HG03457 (cell line): Measurements from ENCODE around the gene FXR2.

Experiments used
- ATAC-seq: cut with Tn5 transposase; IDR thresholded peaks from one replicate; pipeline ENCODE4 v1.9.1; 2021; ENCODE audit warnings: moderate number of reproducible peaks; ENCODE audit not compliant: unreplicated experiment

The FXR2 gene

GRCh38 chr17:7589204-7589868 is 25.4 kb downstream of the FXR2 start:
- no peak for ATAC-seq

- ATAC-seq, result no peak
Observed at GRCh38 chr17:7588553-7589203, 26.0 kb downstream of the FXR2 start.

- ATAC-seq, result no peak
Observed at GRCh38 chr17:7587420-7588151, 27.1 kb downstream of the FXR2 start.

- ATAC-seq, result no peak
Observed at GRCh38 chr17:7586673-7587419, 27.9 kb downstream of the FXR2 start.

- ATAC-seq, result peak; percentile 46
Observed at GRCh38 chr17:7583253-7584109, 31.2 kb downstream of the FXR2 start, which contains the start of gene MPDU1. Gene MPDU1 (plus strand): TSS chr17:7583852. CDS start chr17:7583863, 11 bp downstream.

GRCh38 chr17:7582396-7583252 is 32.1 kb downstream of the FXR2 start:
- ATAC-seq, result no peak

- no peak for ATAC-seq
Observed at GRCh38 chr17:7580604-7581575, 33.8 kb downstream of the FXR2 start.

GRCh38 chr17:7579834-7580603 is 34.7 kb downstream of the FXR2 start:
- no peak for ATAC-seq

- ATAC-seq, result no peak
Observed at GRCh38 chr17:7579001-7579833, 35.5 kb downstream of the FXR2 start, which contains the start of gene CD68. Gene CD68 (plus strand): TSS chr17:7579638. CDS start chr17:7579678, 40 bp downstream.

GRCh38 chr17:7577327-7578199 is 37.1 kb downstream of the FXR2 start:
- no peak for ATAC-seq

GRCh38 chr17:7576432-7576937 is 38.2 kb downstream of the FXR2 start:
- ATAC-seq, result no peak

GRCh38 chr17:7575959-7576358 is 38.7 kb downstream of the FXR2 start:
- no peak for ATAC-seq

- ATAC-seq, result no peak
Observed at GRCh38 chr17:7575481-7575883, 39.2 kb downstream of the FXR2 start.

GRCh38 chr17:7574176-7574953 is 40.3 kb downstream of the FXR2 start:
- no peak for ATAC-seq
